Muscle of leg (tissue), 11 donors: ENCODE results near the gene NRROS. TPM values are rescaled to one million over a fixed set of nuclear protein-coding genes. Genes with fewer than 3 reads are reported as not detected.
A peak's percentile ranks its signal among the peaks of the same experiment; 100 is the strongest.

Experiments
- DNase-seq: peaks from one replicate; pipeline ENCODE4 v3.0.0; 2013
- H3K27ac ChIP-seq: one replicate; pipeline ENCODE4 v1.5.1; 2013; ENCODE audit warnings: mild to moderate bottlenecking, low read length, control low read depth
- H3K27me3 ChIP-seq: one replicate; pipeline ENCODE4 v1.6.1; 2013; ENCODE audit warnings: low read length; ENCODE audit not compliant: control insufficient read depth, insufficient read depth
- H3K36me3 ChIP-seq: one replicate; pipeline ENCODE4 v1.6.1; 2013; ENCODE audit warnings: low read length; ENCODE audit not compliant: control insufficient read depth, insufficient read depth
- H3K4me1 ChIP-seq: one replicate; pipeline ENCODE4 v1.6.1; 2013; ENCODE audit warnings: low read length; ENCODE audit not compliant: control insufficient read depth, insufficient read depth
- H3K4me3 ChIP-seq: one replicate; pipeline ENCODE4 v1.5.1; 2013; ENCODE audit warnings: low read length, control low read depth
- H3K9me3 ChIP-seq: replicated peaks from 2 replicates; pipeline ENCODE4 v1.6.1; 2013; ENCODE audit warnings: low read depth, low read length; ENCODE audit not compliant: control insufficient read depth
- WGBS: methylation state at CpG from one replicate; pipeline ENCODE4 v1.1.5; 2013; ENCODE audit warnings: missing lambda C conversion rate; ENCODE audit not compliant: insufficient coverage; 5-methylcytosine and 5-hydroxymethylcytosine counted together
- polyA plus RNA-seq, 8 donors: library from polyadenylated mRNA; unstranded; fragments of 120-200 nt; gene quantifications; one replicate each; pipeline versions ENCODE4 v1.2.1 to v1.2.3, GENCODE V29; 2013; ENCODE audit warnings: inconsistent platforms in 1 of 8, low replicate concordance in 1 of 8; ENCODE audit not compliant: insufficient read length in 8 of 8, insufficient read depth in 1 of 8
- total RNA-seq: library from RNA; stranded (reverse); fragments of 120-200 nt; gene quantifications from one replicate; pipeline ENCODE4 v1.2.4, GENCODE V29; 2013

The NRROS gene
- total and polyA plus RNA-seq, 9 donors, result 2.8 to 6.1 (median 5.1) TPM

- Histone ChIP-seq H3K4me3 (no peak overlapping the region), H3K36me3 (no peaks in the 10 kb centered on the region), H3K27me3 (no peaks in the 10 kb centered on the region), H3K27ac (no peak overlapping the region), H3K4me1 (no peaks in the 10 kb centered on the region), H3K9me3 (no peaks in the 10 kb centered on the region)
- WGBS, result no CpG with 5 or more reads among the region's 3 CpGs
- DNase-seq, result no peak
Observed at GRCh38 chr3:196673632-196674031, 34.1 kb downstream of the NRROS start.

DNA sequence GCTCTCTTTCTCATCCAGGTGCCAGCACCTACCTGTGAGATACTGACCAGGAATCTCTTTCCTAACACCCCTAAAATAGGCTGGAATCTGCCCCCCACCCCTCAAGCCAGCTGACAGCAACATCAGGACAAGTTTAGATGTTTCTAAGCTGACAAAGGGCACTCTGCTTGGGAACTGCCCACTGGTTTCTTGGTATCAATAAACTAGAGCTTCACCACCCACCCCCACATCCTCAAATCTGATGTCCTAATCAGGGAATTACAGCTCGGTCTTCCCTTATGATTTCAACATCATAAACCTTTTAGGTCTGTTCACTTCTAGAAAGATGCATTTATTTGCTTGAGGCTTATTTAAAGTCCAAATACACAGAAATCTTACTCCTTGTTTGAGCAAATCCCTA, 37.9 kb downstream of the NRROS start:
- Histone ChIP-seq H3K9me3 (no peaks in the 10 kb centered on the region), H3K27me3 (no peaks in the 10 kb centered on the region), H3K4me3 (no peak overlapping the region), H3K4me1 (no peaks in the 10 kb centered on the region), H3K27ac (no peak overlapping the region), H3K36me3 (no peaks in the 10 kb centered on the region)
- no CpG with 5 or more reads among the region's 1 CpG for WGBS
- DNase-seq, result no peak

- no peaks in the 10 kb centered on the region for H3K4me1 ChIP-seq
- H3K36me3 ChIP-seq, result no peaks in the 10 kb centered on the region
- H3K9me3 ChIP-seq, result no peaks in the 10 kb centered on the region
- DNase-seq, result no peak
- no CpG with 5 or more reads among the region's 1 CpG for WGBS
- H3K4me3 ChIP-seq, result no peak overlapping the region
- H3K27ac ChIP-seq, result no peak overlapping the region
- H3K27me3 ChIP-seq, result no peaks in the 10 kb centered on the region
Observed at GRCh38 chr3:196677931-196678330, 38.4 kb downstream of the NRROS start.

- Histone ChIP-seq H3K4me3 (no peak overlapping the region), H3K9me3 (no peaks in the 10 kb centered on the region), H3K36me3 (no peaks in the 10 kb centered on the region), H3K4me1 (peaks cover 3% of the 10 kb centered on the region), H3K27me3 (peaks cover 2% of the 10 kb centered on the region), H3K27ac (no peak overlapping the region)
- WGBS, result 17% methylated on average over 12 of the region's 24 CpGs
- DNase-seq, result peak; percentile 79
Observed at GRCh38 chr3:196684548-196685407, 45.3 kb downstream of the NRROS start.

- peaks cover 3% of the 10 kb centered on the region for H3K4me1 ChIP-seq
- H3K9me3 ChIP-seq, result no peaks in the 10 kb centered on the region
- H3K27me3 ChIP-seq, result peaks cover 2% of the 10 kb centered on the region
- H3K36me3 ChIP-seq, result no peaks in the 10 kb centered on the region
- H3K27ac ChIP-seq, result no peak overlapping the region
- no peak for DNase-seq
- no CpG with 5 or more reads among the region's 2 CpGs for WGBS
- no peak overlapping the region for H3K4me3 ChIP-seq
Observed at GRCh38 chr3:196686436-196686835, 46.9 kb downstream of the NRROS start.

GRCh38 chr3:196688349-196688748, 48.9 kb downstream of the NRROS start:
- Histone ChIP-seq H3K27me3 (peaks cover 2% of the 10 kb centered on the region), H3K9me3 (no peaks in the 10 kb centered on the region), H3K36me3 (no peaks in the 10 kb centered on the region), H3K4me3 (no peak overlapping the region), H3K4me1 (peaks cover 3% of the 10 kb centered on the region), H3K27ac (no peak overlapping the region)
- 71% methylated on average over 1 of the region's 5 CpGs for WGBS
- DNase-seq, result peak; percentile 59

DNA sequence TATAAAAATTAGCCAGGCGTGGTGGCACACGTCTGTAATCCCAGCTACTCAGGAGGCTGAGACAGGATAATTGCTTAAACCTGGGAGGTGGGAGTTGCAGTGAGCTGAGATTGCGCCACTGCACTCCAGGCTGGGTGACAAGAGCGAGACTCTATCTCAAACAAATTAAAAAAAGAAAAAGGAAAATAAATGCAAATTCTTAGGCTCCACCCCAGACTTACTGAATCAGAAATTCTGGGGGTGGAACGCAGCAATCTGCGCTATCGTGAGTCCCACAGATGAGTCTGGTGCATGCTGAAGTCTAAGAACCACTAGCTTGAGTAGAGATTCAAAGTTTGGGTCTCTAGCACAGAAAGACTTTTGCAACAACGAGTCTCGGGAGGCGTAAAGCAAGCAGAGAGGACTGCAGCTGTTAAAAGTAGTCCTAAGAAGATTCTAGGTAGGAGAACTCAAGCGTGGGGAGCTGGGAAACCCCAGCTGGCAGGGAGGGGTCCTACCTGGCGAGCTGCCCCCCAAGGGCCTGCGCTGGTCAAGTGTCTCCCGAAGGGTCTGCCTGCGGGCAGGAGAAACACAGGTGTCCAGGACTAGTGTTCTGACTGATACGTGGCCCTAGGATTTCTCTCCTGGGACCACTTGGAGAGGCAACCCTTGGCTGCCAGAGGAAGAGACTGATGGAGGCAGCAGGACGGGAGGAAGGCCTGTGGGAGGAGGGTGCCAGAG, 50.6 kb downstream of the NRROS start:
- 81% methylated on average over 13 of the region's 17 CpGs for WGBS
- H3K4me3 ChIP-seq, result no peak overlapping the region
- no peak for DNase-seq
- H3K4me1 ChIP-seq, result peaks cover under 1% of the 10 kb centered on the region
- H3K9me3 ChIP-seq, result no peaks in the 10 kb centered on the region
- no peak overlapping the region for H3K27ac ChIP-seq
- H3K27me3 ChIP-seq, result peaks cover 2% of the 10 kb centered on the region
- no peaks in the 10 kb centered on the region for H3K36me3 ChIP-seq

GRCh38 chr3:196691386-196691785, 51.9 kb downstream of the NRROS start:
- H3K27me3 ChIP-seq, result no peaks in the 10 kb centered on the region
- H3K9me3 ChIP-seq, result no peaks in the 10 kb centered on the region
- H3K36me3 ChIP-seq, result no peaks in the 10 kb centered on the region
- H3K27ac ChIP-seq, result no peak overlapping the region
- 69% methylated on average over 5 of the region's 8 CpGs for WGBS
- no peak overlapping the region for H3K4me3 ChIP-seq
- H3K4me1 ChIP-seq, result no peaks in the 10 kb centered on the region
- DNase-seq, result no peak

DNA sequence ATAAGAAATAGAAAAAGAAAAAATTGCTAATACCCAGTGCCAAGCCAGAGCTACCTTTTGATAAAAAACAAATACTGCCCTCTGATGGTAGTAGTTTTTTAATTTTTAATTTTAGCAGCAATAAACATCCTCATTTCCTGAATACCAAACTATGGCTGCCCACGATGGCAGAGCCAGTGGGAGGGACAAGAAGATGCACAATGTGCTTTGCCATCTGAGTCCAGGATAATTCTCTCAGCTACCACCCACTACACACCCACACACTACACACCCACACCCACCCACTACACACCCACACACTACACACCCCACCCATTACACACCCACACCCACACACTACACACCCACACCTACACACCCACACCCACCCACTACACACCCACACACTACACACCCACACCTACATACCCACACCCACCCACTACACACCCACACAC, 54.7 kb downstream of the NRROS start:
- H3K4me3 ChIP-seq, result no peak overlapping the region
- no peaks in the 10 kb centered on the region for H3K4me1 ChIP-seq
- no peak overlapping the region for H3K27ac ChIP-seq
- no CpG with 5 or more reads among the region's 1 CpG for WGBS
- H3K9me3 ChIP-seq, result no peaks in the 10 kb centered on the region
- H3K27me3 ChIP-seq, result no peaks in the 10 kb centered on the region
- no peaks in the 10 kb centered on the region for H3K36me3 ChIP-seq
- no peak for DNase-seq
